Measurements from ENCODE around the gene MTMR11. TPM values are rescaled to one million over a fixed set of nuclear protein-coding genes. Genes with fewer than 3 reads are reported as not detected.
"Not testable (repeated sequence)": the region's sequence is repeated elsewhere in the genome, so short reads cannot be mapped to it uniquely, and the experiment has no call there.

Gene MTMR11
- total and polyA plus RNA-seq, 7 donors = 0.78 to 3.0 (median 1.5) TPM

GRCh38 chr1:149886396-149887195 lies 50.1 kb downstream of the MTMR11 start:
- WGBS, 3 donors = 0% methylated on average over 62 of the region's 62 CpGs
- DNase-seq (peak; percentile 76 to 88), ATAC-seq (peak; percentile 80 to 84 (median 81))
- Histone ChIP-seq H3K27me3 (ENCODE audit: insufficient read depth in 3 of 3, low read length in 2 of 3) (no peaks in the 10 kb centered on the region), H3K4me3 (peak overlapping the region; percentile 79), H3K36me3 (ENCODE audit: insufficient read depth in 1 of 2, low read depth in 1 of 2) (no peaks in the 10 kb centered on the region), H3K27ac (peak overlapping the region; percentile 98), H3K9me3 (no peaks in the 10 kb centered on the region), H3K4me1 (peaks cover 19% of the 10 kb centered on the region)
- intact Hi-C loops (cut with DNase I) = loop anchor here in 1 of 2 donors (10.0 kb wide), 1 partner anchor 168 kb away; no protein-coding TSS in a partner anchor
- no peak for TF ChIP-seq CTCF (IDR thresholded peaks at IDR 0.05)

- H3K27ac ChIP-seq = peak overlapping the region; percentile 98
- H3K4me1 ChIP-seq = peaks cover 19% of the 10 kb centered on the region
- 0 to 1% (median 0%) methylated on average over 17 to 19 of the region's 19 CpGs for WGBS, 3 donors
- H3K9me3 ChIP-seq; H3K27me3 ChIP-seq (ENCODE audit: insufficient read depth in 3 of 3, low read length in 2 of 3); H3K36me3 ChIP-seq (ENCODE audit: insufficient read depth in 1 of 2, low read depth in 1 of 2); DNase-seq: not testable (repeated sequence)
- peak overlapping the region; percentile 79 for H3K4me3 ChIP-seq
- ATAC-seq = peak; percentile 2 to 27 (median 21)
- intact Hi-C loops (cut with DNase I) = loop anchor here in 1 of 2 donors (10.0 kb wide), 1 partner anchor 169 kb away; no protein-coding TSS in a partner anchor
Measured at GRCh38 chr1:149886121-149886395, 50.6 kb downstream of the MTMR11 start.

GRCh38 chr1:149885339-149886120 lies 51.1 kb downstream of the MTMR11 start:
- Histone ChIP-seq H3K9me3 (no peaks in the 10 kb centered on the region), H3K27me3 (ENCODE audit: insufficient read depth in 3 of 3, low read length in 2 of 3) (no peaks in the 10 kb centered on the region), H3K4me1 (peaks cover 19% of the 10 kb centered on the region), H3K36me3 (ENCODE audit: insufficient read depth in 1 of 2, low read depth in 1 of 2) (no peaks in the 10 kb centered on the region), H3K27ac (peak overlapping the region; percentile 98), H3K4me3 (peak overlapping the region; percentile 79)
- intact Hi-C loops (cut with DNase I) = loop anchor here in 1 of 2 donors (10.0 kb wide), 1 partner anchor 169 kb away; no protein-coding TSS in a partner anchor
- peak; percentile 88 to 94 for DNase-seq
- TF ChIP-seq CTCF (IDR thresholded peaks at IDR 0.05) = no peak
- 0 to 1% (median 0%) methylated on average over 36 of the region's 36 CpGs for WGBS, 3 donors
- ATAC-seq = peak; percentile 43 to 64 (median 53)

- ATAC-seq (no peak), DNase-seq (no peak)
- no peaks in the 10 kb centered on the region for H3K27me3 ChIP-seq (ENCODE audit: insufficient read depth in 3 of 3, low read length in 2 of 3)
- 8 to 10% (median 8%) methylated on average over 9 of the region's 9 CpGs for WGBS, 3 donors
- intact Hi-C loops (cut with DNase I) = loop anchor here in 1 of 2 donors (10.0 kb wide), 1 partner anchor 170 kb away; no protein-coding TSS in a partner anchor
- H3K4me3 ChIP-seq = peak overlapping the region; percentile 79
- no peak for TF ChIP-seq CTCF (IDR thresholded peaks at IDR 0.05)
- H3K27ac ChIP-seq = peak overlapping the region; percentile 98
- H3K4me1 ChIP-seq = peaks cover 19% of the 10 kb centered on the region
- no peaks in the 10 kb centered on the region for H3K9me3 ChIP-seq
- no peaks in the 10 kb centered on the region for H3K36me3 ChIP-seq (ENCODE audit: insufficient read depth in 1 of 2, low read depth in 1 of 2)
Measured at GRCh38 chr1:149884433-149885338, 52.0 kb downstream of the MTMR11 start.
